ENCODE results near the gene LRG1.
"Not testable (repeated sequence)": the region's sequence is repeated elsewhere in the genome, so short reads cannot be mapped to it uniquely, and the experiment has no call there.

Gene LRG1

DNA sequence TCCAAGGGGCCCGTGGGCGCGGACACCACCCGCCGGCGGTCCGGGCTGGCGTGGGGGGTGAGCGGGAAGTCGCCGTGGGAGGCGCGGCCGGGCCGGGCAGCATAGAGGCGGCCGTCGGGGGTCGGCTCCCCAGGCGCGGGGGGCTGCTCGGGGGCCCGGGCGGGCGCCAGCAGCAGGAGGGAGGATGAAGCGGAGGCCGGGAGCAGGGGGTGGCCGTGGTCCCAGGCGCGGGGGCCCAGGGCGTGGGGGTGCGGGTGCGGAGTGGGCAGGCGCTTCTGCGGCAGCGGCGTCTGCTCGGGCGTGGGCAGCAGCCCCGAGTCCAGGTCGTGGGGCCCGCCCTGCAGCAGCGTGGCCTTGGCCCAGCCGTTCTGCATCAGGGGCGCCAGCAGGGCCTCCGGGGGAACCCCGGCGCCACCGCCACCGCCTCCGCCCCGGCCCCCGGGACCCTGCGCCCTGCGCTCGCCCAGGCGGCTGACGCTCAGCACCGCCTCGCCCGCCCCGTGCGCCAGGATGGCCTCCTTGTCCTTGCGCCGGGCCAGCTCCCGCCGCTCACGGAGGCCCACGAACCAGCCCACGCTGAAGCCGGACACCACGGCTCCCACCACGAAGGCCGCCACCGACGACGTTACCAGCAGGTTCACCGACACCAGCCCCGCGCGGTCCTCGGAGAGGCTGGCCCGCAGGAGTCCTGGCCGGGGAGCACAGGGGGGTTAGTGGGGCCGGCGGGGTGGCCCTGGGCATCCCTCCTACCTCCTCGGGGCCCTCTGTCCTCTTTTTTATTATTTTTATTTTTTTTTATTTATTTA lies 4.2 kb upstream of the LRG1 start:
- POLR2A ChIA-PET (ENCODE audit: low non-redundant PET), result no interaction called here
- H3K27ac ChIP-seq, result no peak overlapping the region
- TF ChIP-seq, protein P1, sequence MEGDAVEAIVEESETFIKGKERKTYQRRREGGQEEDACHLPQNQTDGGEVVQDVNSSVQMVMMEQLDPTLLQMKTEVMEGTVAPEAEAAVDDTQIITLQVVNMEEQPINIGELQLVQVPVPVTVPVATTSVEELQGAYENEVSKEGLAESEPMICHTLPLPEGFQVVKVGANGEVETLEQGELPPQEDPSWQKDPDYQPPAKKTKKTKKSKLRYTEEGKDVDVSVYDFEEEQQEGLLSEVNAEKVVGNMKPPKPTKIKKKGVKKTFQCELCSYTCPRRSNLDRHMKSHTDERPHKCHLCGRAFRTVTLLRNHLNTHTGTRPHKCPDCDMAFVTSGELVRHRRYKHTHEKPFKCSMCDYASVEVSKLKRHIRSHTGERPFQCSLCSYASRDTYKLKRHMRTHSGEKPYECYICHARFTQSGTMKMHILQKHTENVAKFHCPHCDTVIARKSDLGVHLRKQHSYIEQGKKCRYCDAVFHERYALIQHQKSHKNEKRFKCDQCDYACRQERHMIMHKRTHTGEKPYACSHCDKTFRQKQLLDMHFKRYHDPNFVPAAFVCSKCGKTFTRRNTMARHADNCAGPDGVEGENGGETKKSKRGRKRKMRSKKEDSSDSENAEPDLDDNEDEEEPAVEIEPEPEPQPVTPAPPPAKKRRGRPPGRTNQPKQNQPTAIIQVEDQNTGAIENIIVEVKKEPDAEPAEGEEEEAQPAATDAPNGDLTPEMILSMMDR (conservative IDR thresholded peaks at IDR 0.05; ENCODE audit: low read depth), result no peak
- no peak for DNase-seq (ENCODE audit: low spot score)
- CTCF ChIA-PET, result interaction anchor here (1.6 kb wide), 1 partner anchor 11 kb away, joined by 6 read pairs; no protein-coding TSS in a partner anchor

DNA sequence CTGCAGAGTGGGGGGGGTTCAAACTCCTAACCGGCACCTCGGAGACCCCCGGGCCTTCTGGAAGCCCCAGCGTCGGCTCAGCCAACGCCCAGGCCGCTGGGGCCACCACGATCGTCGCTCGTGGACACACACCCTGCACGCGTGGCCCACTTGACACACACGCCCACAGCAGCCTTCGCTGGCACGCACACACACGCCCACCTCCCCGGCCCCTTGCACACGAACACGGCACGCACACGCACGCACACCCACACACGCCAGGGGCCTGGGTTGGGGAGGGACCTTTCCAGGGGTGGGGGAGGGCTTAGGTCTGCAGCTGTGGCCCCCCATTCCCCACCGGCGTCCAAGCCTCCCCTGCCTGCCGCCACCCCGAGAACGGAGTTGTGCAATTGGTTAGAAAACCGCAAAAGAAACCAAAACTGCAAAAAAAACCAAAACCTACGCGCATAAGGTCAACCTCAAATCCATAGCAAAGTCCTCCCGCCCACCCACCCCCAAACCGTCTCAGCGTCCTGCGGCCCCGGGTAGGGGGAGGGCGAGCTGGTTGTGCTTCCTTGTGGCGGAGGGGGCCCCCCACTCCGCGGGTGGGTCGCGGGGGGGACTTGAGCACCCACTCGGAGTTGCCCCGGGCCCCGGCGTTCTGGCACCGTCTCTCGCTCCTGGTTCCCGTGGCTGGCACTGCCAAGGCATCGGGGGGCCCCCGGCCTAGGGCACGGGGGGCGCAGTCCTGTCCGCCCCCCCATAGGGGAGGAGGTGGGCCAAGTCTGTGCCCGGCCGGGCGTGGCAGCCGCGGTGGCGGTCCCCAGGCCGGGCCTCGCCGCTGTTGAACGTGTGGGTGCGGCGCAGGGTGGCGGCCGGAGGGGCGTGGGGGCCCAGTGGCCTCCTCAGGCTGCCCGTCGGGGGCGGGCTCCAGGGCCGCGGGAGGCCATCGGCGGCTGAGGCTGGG lies 3.3 kb upstream of the LRG1 start:
- TF ChIP-seq, protein P1 (conservative IDR thresholded peaks at IDR 0.05; ENCODE audit: low read depth), result no peak
- ChIA-PET POLR2A (ENCODE audit: low non-redundant PET) (no interaction called here), CTCF (no interaction called here)
- DNase-seq (ENCODE audit: low spot score), result no peak
- H3K27ac ChIP-seq, result no peak overlapping the region

DNA sequence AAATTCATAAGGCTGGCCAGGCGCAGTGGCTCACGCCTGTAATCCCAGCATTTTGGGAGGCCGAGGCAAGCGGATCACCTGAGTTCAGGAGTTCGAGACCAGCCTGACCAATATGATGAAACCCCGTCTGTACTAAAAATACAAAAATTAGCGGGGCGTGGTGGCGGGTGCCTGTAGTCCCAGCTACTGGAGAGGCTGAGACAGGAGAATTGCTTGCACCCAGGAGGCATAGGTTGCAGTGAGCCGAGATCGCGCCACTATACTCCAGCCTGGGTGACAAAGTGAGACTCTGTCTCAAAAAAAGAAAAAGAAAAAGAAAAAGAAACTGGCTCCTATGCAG lies 1.9 kb upstream of the LRG1 start:
- not testable (repeated sequence) for DNase-seq (ENCODE audit: low spot score); H3K27ac ChIP-seq
- POLR2A ChIA-PET (ENCODE audit: low non-redundant PET), result interaction anchor here (0.6 kb wide), 1 partner anchor 933 kb away, joined by 4 read pairs; no protein-coding TSS in a partner anchor
- CTCF ChIA-PET, result interaction anchor here (1.4 kb wide), 1 partner anchor 17 kb away, joined by 4 read pairs; no protein-coding TSS in a partner anchor

DNA sequence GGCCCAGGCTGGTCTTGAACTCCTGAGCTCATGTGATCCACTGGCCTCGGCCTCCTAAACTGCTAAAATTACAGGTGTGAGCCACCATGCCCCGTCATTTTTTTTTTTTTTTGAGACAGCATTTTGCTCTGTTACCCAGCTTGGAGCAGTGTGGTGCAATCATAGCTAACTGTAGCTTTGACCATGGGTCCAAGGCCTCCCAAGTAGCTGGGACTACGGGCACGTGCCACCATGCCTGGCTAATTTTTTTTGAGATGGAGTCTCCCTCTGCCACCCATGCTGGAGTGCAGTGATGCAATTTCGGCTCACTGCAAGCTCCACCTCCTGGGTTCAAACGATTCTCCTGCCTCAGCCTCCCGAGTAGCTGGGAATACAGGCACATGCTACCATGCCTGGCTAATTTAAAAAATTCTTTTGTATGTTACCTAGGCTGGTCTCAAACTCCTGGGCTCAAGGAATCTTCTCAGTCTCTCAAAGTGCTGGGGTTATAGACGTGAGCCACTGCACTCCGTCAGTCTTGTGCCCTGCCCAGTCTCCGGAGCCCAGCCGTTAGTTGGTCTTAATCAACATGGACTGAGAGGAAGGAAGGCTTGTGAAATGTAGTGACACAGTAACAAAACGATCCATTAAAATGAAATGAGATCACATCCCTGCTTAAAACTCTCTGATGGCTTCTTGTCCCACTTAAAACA lies 1.4 kb upstream of the LRG1 start:
- POLR2A ChIA-PET (ENCODE audit: low non-redundant PET), result interaction anchor here (0.6 kb wide), 1 partner anchor 932 kb away, joined by 4 read pairs; no protein-coding TSS in a partner anchor
- H3K27ac ChIP-seq, result no peak overlapping the region
- no peak for DNase-seq (ENCODE audit: low spot score)
- TF ChIP-seq, protein P1 (conservative IDR thresholded peaks at IDR 0.05; ENCODE audit: low read depth), result no peak
- CTCF ChIA-PET, result interaction anchor here (1.4 kb wide), 1 partner anchor 16 kb away, joined by 4 read pairs; no protein-coding TSS in a partner anchor

DNA sequence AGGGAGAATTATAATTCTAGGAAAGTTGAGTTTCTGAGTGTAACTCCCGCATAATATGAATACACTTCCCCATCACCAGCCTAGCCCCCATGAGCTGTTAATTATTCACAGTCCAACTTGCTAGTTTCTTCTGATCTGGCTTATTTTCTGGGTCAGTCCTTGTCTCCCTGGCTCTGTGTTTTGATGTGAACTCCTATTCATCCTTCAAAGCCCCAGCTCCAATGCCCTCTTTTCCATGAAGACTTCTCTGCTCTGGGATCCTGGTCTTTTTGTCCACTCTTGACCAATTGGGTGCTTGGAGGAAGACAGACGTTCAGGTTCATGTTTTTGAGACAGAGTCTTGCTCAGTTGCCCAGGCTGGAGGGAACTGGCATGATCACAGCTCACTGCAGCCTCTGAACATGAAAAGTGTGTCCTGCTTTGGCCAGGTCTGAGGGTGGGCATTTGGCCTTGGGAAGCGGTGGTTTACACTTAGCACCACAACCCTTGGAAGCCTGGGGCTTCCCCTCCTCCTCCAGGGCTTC lies 605 bp downstream of the LRG1 start:
- no peak overlapping the region for H3K27ac ChIP-seq
- TF ChIP-seq, protein P1 (conservative IDR thresholded peaks at IDR 0.05; ENCODE audit: low read depth), result no peak
- no peak for DNase-seq (ENCODE audit: low spot score)
- POLR2A ChIA-PET (ENCODE audit: low non-redundant PET), result no interaction called here
- CTCF ChIA-PET, result interaction anchor here (0.6 to 1.3 kb wide), 5 partner anchors 8 to 165 kb away, joined by 3 to 4 read pairs (median 3); no protein-coding TSS in a partner anchor

DNA sequence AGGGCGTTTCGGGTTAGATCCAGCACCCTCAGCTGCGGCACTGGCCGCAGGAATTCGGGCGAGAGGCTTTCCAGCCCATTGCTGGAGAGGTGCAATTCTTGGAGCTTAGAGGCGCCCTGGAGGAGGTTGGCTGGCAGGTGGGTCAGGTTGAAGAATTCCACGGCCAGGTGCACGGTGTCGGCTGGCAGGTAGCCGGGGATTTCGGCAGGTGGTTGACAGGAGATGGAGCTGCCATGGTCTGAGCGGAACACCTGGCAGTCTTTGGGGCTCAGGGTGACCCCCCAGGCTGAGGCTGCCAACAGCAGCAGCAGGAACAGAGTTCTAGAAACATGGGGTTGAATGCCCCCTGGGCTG lies 1.3 kb downstream of the LRG1 start:
- no peak for DNase-seq (ENCODE audit: low spot score)
- ChIA-PET POLR2A (ENCODE audit: low non-redundant PET) (no interaction called here), CTCF (interaction anchor here (0.6 to 1.3 kb wide), 5 partner anchors 9 to 164 kb away, joined by 3 to 6 read pairs (median 3); no protein-coding TSS in a partner anchor)
- TF ChIP-seq, protein P1 (conservative IDR thresholded peaks at IDR 0.05; ENCODE audit: low read depth), result no peak
- H3K27ac ChIP-seq, result no peak overlapping the region

Data from RWPE1 (cell line).